ENCODE results near the gene FBXL19.
"Not testable (repeated sequence)": the region's sequence is repeated elsewhere in the genome, so short reads cannot be mapped to it uniquely, and the experiment has no call there.

The FBXL19 gene, protein sequence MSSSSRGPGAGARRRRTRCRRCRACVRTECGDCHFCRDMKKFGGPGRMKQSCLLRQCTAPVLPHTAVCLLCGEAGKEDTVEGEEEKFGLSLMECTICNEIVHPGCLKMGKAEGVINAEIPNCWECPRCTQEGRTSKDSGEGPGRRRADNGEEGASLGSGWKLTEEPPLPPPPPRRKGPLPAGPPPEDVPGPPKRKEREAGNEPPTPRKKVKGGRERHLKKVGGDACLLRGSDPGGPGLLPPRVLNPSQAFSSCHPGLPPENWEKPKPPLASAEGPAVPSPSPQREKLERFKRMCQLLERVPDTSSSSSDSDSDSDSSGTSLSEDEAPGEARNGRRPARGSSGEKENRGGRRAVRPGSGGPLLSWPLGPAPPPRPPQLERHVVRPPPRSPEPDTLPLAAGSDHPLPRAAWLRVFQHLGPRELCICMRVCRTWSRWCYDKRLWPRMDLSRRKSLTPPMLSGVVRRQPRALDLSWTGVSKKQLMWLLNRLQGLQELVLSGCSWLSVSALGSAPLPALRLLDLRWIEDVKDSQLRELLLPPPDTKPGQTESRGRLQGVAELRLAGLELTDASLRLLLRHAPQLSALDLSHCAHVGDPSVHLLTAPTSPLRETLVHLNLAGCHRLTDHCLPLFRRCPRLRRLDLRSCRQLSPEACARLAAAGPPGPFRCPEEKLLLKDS

GRCh38 chr16:30923554-30924075 is at the start of gene FBXL19:
FBXL19 (plus strand) TSS chr16:30923572; CDS start chr16:30925755, 2,183 bp downstream.
- no peak for DNase-seq

GRCh38 chr16:30874244-30874820 is 49.0 kb upstream of the FBXL19 start:
- no peak for DNase-seq

DNA sequence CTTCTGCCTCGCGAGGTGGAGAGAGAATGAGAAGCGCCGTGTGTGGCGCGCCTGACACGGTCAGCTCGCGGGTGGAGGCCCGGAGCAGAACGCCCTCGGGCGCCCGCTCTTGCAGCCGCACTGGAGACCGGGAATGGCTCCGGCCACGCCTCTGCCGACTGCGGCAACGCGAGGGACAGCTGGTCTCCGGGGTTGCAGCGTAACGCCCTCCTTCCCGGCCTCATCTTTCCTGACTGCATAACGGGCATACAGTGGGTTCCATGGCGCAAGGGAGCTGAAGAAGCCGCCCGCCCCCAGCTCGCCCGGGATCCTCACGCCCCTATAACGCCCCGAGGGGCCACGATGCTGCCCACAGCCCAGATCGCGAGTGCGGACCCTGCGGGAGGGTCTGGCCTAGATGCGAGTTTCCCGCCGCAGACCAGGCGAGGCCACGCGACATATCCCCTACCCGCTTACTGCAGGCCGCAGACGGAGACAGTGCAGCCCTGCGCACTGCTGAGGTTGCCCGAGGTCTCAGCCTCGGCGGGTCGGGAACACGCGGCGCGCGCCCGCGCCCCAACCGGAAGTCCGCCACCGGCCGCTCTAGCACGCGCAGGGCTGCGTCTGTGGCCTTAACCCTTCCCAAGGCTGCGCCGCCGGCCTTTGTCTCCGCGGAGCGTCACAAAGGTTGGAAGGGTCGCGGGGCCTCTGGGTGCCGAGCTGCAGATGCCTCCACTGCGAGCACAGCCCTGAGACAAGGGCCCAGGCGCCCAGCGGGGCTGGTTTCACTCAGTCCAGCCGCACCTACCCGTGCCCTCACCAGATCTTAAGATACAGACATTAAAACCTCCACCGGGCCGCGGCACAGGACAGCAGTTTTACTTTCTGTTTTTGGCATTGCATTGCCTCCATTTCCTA is 48.3 kb upstream of the FBXL19 start:
- peak; percentile 85 to 91 for DNase-seq

GRCh38 chr16:30875871-30876801 is 47.2 kb upstream of the FBXL19 start:
- peak; percentile 26 to 63 for DNase-seq

DNA sequence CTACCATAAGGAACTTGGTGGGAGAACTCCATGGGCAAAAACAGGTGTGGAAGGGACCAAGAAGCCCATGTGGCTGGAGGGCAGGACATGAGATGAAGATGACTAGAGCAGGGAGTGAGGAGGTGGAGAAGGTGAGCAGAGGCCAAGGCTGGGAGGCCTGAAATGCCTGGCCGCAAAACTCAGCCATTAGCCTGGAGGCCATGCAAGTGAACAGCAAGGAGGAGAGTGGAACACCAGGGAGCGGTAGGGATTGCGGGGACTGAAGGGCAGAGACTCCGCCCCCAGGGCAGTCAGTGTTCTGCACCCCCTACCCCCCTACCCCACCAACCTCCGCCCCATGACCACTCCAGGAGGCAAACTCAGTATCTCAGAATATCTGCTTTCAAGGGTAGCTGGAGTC is 46.5 kb upstream of the FBXL19 start:
- DNase-seq: no peak

DNA sequence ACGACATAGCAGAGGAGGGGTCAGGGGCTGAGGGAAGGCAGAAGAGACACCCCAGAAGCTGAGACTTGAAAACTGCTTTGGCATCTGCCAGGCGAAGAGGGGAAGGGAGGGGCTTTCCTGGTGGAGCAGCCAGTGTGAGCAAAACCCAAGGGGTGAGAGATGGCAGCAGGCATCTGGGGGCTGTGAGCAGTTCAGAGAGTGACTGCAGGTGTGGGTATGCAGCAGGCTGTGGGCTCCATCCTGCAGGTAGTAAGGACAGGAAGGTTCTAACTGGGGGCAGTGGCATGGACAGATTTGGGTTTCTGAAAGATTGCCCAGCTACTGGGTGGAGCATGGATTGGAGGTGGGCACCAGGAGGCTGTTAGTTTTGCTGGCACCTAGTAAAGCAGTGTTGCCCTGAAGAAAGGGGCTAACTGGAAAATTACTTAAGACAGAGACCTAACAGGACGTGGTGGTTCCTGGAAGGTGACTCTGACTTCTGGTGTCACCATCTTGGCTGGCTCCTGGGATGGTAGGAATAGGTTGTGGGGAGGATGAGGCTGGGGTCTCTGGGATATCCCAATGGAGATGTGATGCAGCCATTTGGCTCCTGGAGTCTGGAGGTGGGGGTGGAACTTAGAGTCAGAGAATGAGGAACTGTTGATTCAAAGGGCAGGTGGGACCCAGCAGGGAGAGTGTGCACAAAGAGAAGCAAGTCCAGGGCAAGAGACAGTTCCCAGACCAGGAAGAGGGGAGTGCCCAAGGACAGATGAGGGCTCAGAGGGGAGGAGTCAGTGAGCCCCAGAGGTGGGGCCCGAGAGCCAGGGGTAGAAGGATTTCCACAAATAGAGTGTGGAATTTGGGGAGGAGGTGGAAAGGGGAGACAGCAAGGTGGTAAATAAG is 40.7 kb upstream of the FBXL19 start:
- no peak for DNase-seq

- DNase-seq: no peak
Measured at GRCh38 chr16:30884760-30885159, 38.6 kb upstream of the FBXL19 start.

- no peak for DNase-seq
Measured at GRCh38 chr16:30885196-30885595, 38.2 kb upstream of the FBXL19 start.

DNA sequence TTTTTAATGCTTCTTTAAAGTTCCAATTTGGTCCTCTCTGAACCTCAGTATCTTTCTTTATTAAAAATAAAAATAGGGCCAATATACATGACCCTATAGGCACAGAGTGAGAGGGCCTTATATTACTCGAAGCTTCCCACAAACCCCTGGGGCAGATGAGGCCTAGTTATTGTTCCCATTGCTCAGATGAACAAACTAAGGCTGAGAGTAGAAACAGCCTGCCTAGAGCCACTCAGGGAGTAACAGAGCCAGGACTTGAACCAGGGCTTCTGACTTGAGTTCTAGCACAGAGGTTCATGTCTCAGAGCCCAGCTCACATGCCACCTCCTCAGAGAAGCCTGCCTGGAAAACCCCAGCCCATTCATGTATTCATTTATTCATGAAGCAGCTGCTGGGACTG is 37.2 kb upstream of the FBXL19 start:
- no peak for DNase-seq

GRCh38 chr16:30887927-30888326 is 35.4 kb upstream of the FBXL19 start:
- no peak for DNase-seq

DNA sequence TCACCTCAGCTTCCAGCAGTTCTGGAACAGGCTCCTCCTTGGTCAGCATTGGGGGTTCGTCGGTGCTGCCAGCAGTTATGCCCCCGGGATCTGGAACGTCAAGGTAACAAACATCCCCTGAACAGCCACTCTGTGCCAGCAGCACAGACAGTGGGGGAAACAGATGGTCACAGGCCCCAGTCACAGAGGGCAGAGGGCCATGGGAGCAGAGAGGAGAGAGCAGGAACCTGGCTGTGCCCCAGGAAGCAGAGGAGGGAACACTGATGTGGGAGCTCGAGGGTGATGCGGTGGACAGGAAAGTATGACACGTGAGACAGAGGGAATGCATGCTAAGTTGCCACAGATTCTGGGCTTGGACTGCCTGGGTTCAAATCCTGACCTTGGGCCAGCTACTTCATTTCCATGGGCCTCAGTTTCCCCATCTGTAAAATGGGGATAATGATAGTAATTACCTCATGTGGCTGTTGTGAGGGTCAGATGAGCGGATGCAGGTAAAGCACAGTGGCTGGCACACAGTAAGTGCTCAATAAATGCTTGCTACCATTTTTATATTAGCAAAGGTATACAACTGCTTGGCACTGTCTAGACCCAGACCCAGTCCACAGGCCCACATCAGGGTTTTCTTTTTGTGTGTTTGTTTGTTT is 34.4 kb upstream of the FBXL19 start:
- no peak for DNase-seq

DNA sequence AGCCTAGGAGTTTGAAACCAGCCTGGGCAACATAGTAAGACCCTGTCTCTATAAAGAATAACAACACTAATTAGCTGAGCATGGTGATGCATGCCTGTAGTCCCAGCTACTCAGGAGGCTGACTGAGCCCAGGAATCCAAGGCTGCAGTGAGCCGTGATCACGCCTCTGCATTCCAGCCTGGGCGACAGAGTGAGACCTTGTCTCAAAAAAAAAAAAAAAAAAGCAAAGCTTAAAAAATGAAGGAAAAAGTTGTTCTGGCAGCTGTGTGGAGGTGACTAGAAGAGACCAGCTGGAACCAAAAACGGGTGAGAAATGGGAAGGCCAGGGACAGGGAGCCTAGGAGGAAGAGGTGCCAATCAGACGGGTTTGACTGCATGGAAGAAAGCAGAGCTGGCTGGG is 33.7 kb upstream of the FBXL19 start:
- no peak for DNase-seq

DNA sequence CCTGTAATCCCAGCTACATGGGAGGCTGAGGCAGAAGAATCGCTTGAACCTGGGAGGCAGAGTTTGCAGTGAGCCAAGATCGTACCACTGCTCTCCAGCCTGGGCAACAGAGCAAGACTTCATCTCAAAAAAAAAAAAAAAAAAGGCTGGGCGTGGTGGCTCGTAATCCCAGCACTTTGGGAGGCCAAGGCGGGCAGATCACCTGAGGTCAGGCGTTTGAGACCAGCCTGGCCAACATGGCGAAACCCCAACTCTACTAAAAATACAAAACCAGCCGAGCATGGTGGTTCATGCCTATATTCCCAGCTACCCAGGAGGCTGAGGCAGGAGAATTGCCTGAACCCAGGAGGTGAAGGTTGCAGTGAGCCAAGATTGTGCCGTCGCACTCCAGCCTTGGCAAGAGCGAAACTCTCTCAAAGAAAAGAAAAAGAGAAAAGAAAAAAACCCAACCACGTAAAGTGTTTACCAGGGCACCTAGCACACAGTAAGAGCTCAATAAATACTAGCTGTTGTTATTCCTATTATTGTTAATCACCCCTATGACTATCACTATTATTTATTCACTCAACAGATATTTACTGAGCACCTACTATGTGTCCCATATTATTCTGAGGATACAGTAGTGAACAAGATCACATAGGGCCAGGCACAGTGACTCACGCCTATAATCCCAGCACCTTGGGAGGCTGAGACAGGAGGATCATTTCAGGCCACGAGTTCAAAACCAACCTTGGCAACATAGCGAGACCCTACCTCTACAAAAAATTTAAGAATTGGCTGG is 32.1 kb upstream of the FBXL19 start:
- not testable (repeated sequence) for DNase-seq

GRCh38 chr16:30892670-30893416 is 30.5 kb upstream of the FBXL19 start:
- DNase-seq: peak; percentile 7 to 52

GRCh38 chr16:30893417-30893743 is 30.0 kb upstream of the FBXL19 start:
- no peak for DNase-seq

- peak; percentile 87 to 91 for DNase-seq
Measured at GRCh38 chr16:30893744-30894539, 29.4 kb upstream of the FBXL19 start, which contains the start of gene BCL7C. BCL7C (minus strand) TSS chr16:30894077; CDS start chr16:30893944, 133 bp downstream.

Data from inflammatory macrophage treated with lipopolysaccharide for 1 hour (primary cell).